ENCODE results near the gene FBF1. TPM values are rescaled to one million over a fixed set of nuclear protein-coding genes. Genes with fewer than 3 reads are reported as not detected.
A peak's percentile ranks its signal among the peaks of the same experiment; 100 is the strongest.

FBF1 gene
- total and polyA plus RNA-seq, 2 of the 8 experiments (the other 6 are each of a cell fraction or from before 2014, with no cell fraction given): 8.1 to 13.1 TPM

DNA sequence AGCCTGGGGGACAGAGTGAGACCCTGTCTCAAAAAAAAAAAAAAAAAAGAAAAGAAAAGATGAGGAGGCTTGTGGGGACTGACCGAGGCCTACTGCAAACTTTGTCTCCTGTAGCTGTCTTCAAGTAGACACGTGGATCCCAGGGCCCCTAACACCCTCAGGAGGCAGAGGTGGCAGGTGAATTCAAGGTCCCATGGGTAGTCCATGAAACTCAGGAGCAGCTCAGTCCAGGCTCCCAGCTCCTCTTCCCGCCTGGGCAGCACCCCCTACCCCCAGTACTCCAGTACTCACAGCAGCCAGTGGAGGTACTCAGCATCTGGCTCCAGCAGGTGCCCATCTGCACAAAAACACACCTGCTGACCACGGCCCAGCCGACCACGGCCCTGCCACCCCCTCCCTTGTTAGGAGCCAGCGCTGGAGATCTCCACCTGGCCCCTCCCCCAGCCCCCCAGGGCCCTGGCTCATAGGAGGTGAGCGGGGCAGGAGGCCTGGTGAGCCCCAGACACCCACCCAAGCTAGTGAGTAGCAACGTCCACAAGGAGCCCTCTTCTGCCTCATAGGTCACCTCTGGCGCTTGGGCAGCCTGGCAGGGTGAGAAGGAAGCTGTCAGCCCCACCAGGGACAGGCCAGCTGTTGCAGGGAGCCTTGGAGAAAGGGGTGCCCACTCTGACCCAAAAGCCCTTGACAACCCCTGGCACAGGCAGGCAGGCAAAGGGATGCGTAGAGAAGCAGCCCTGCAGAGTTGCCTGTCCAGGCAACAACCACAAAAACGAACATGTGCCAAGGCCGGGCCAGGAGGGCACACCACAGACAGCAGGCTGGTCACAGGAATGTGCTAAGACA, 39.9 kb downstream of the FBF1 start:
- H4K20me1 ChIP-seq (replicated peaks in 1 of 2; ENCODE audit: control insufficient read depth in 1 of 2, insufficient read depth in 2 of 2, low read length in 2 of 2): peaks cover 2 to 5% of the 10 kb centered on the region in 2 experiments
- no peak overlapping the region for H2BK120ac ChIP-seq (replicated peaks; ENCODE audit: low read depth, low read length)
- H3K36me3 ChIP-seq (ENCODE audit: control insufficient read depth in 2 of 4, insufficient read depth in 4 of 4, low read length in 3 of 4): peaks cover 5 to 35% (median 23%) of the 10 kb centered on the region in 4 experiments; a peak in 7 of 8 replicates
- H3K27me3 ChIP-seq (replicated peaks in 1 of 4; ENCODE audit: control insufficient read depth in 3 of 4, extremely low read depth in 1 of 4, insufficient read depth in 3 of 4, low read length in 3 of 4): no peaks in the 10 kb centered on the region
- no peak overlapping the region for H2BK12ac ChIP-seq (ENCODE audit: low read depth, low read length)
- H3K4me3 ChIP-seq (ENCODE audit: extremely low read depth in 1 of 4, insufficient read depth in 2 of 4, low read depth in 3 of 4, low read length in 4 of 4): no peak overlapping the region
- no peak overlapping the region for H3K23ac ChIP-seq (ENCODE audit: insufficient read length)
- 0 out of 2 replicates have a peak overlapping the region, but pooled peaks have one; percentile 10 for H3K27ac ChIP-seq (ENCODE audit: low read depth, low read length)
- H3K9me3 ChIP-seq (ENCODE audit: insufficient read depth in 2 of 2, low read depth in 1 of 2, low read length in 1 of 2): no peaks in the 10 kb centered on the region
- H3K23me2 ChIP-seq (ENCODE audit: low read depth, low read length): peaks cover 5% of the 10 kb centered on the region; the same call in 1 of the 2 replicates
- H2BK5ac ChIP-seq (ENCODE audit: low read depth, low read length): no peak overlapping the region
- FAIRE-seq: no peak
- H3K4me1 ChIP-seq (replicated peaks in 1 of 4; ENCODE audit: control insufficient read depth in 3 of 4, insufficient read depth in 4 of 4, low read length in 3 of 4): peaks cover 0 to 7% (median 4%) of the 10 kb centered on the region in 4 experiments; a peak in 5 of 7 replicates
- no peak overlapping the region for H2BK15ac ChIP-seq (ENCODE audit: low read length)
- POLR2A ChIA-PET (ENCODE audit: partially characterized antibody): interaction anchor here (0.6 to 7.4 kb wide), 6 partner anchors 14 to 379 kb away, joined by 3 to 40 read pairs (median 3); no protein-coding TSS in a partner anchor
- no peak overlapping the region for H4K8ac ChIP-seq (ENCODE audit: extremely low read depth, insufficient read depth, low read length)
- H3K14ac ChIP-seq (ENCODE audit: insufficient read length): no peak overlapping the region
- H3K4ac ChIP-seq (replicated peaks; ENCODE audit: insufficient read length, low read depth, low read length): no peak overlapping the region
- no peak overlapping the region for H2AFZ ChIP-seq (ENCODE audit: low read length)
- no peaks in the 10 kb centered on the region; the same call in 1 of the 2 replicates for H3K79me1 ChIP-seq (ENCODE audit: low read depth, low read length)
- H3K4me2 ChIP-seq (ENCODE audit: insufficient read depth in 1 of 2, low read depth in 2 of 2, low read length in 2 of 2): no peak overlapping the region
- H3K9ac ChIP-seq (replicated peaks in 1 of 4; ENCODE audit: extremely low read depth in 1 of 4, low read depth in 3 of 4, low read length in 3 of 4): no peak overlapping the region
- no peak overlapping the region for H4K91ac ChIP-seq (replicated peaks; ENCODE audit: insufficient read length, low read length)
- H2BK20ac ChIP-seq (ENCODE audit: low read length): no peak overlapping the region
- no peak overlapping the region for H4K5ac ChIP-seq (ENCODE audit: insufficient read length, low read depth, low read length)
- H3K18ac ChIP-seq (ENCODE audit: extremely low read depth, low read length): no peak overlapping the region
- no peak for DNase-seq (ENCODE audit: low read depth in 1 of 2, low spot score in 2 of 2)
- H3K79me2 ChIP-seq (ENCODE audit: control insufficient read depth in 1 of 2, insufficient read depth in 2 of 2, low read length in 2 of 2): peaks cover 0 to 14% of the 10 kb centered on the region in 2 experiments; a peak in 2 of 4 replicates
- 90% methylated on average over 10 of the region's 13 CpGs; no CpG with 5 or more reads in 1 of the 2 experiments for WGBS, 2 experiments (ENCODE audit: extremely low coverage in 1 of 2, insufficient coverage in 1 of 2, insufficient read length in 1 of 2, insufficient replicate concordance in 2 of 2, low coverage in 1 of 2, low lambda C conversion rate in 2 of 2, missing lambda C conversion rate in 1 of 2)
- H3K56ac ChIP-seq (replicated peaks; ENCODE audit: insufficient read length, low read depth, low read length): no peak overlapping the region
- no peak overlapping the region for H2AK5ac ChIP-seq (ENCODE audit: low read depth, low read length)
- TF ChIP-seq KDM4A (IDR thresholded peaks at IDR 0.05; ENCODE audit: low read depth, low read length, severe bottlenecking) (no peak), RAD21 (IDR thresholded peaks at IDR 0.05 in 1 of 2, conservative IDR thresholded peaks at IDR 0.05 in 1 of 2; ENCODE audit: low read depth in 2 of 2, low read length in 2 of 2) (no peak), HDAC2 (IDR thresholded peaks at IDR 0.05; ENCODE audit: borderline replicate concordance in 1 of 2, low read depth in 2 of 2, low read length in 2 of 2) (no peak), TAF1 (IDR thresholded peaks at IDR 0.05; ENCODE audit: low read depth, low read length) (no peak), SIX5 (IDR thresholded peaks at IDR 0.05; ENCODE audit: low read depth, low read length) (no peak)
- CTCF ChIA-PET (ENCODE audit: partially characterized antibody): interaction anchor here (0.6 to 51.3 kb wide), 6 partner anchors 11 to 1045 kb away, joined by 3 to 885 read pairs (median 4); partner anchors contain the start of gene CDK3
